ENCODE results near the gene MMP25.

MMP25 gene

GRCh38 chr16:3087243-3088235 lies 41.2 kb downstream of the MMP25 start:
- peak; percentile 22 for DNase-seq (ENCODE audit: low read depth)
- H3K4me3 ChIP-seq (replicated peaks; ENCODE audit: low read depth, low read length), result no peak overlapping the region
- TF ChIP-seq, protein P1, sequence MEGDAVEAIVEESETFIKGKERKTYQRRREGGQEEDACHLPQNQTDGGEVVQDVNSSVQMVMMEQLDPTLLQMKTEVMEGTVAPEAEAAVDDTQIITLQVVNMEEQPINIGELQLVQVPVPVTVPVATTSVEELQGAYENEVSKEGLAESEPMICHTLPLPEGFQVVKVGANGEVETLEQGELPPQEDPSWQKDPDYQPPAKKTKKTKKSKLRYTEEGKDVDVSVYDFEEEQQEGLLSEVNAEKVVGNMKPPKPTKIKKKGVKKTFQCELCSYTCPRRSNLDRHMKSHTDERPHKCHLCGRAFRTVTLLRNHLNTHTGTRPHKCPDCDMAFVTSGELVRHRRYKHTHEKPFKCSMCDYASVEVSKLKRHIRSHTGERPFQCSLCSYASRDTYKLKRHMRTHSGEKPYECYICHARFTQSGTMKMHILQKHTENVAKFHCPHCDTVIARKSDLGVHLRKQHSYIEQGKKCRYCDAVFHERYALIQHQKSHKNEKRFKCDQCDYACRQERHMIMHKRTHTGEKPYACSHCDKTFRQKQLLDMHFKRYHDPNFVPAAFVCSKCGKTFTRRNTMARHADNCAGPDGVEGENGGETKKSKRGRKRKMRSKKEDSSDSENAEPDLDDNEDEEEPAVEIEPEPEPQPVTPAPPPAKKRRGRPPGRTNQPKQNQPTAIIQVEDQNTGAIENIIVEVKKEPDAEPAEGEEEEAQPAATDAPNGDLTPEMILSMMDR (IDR thresholded peaks at IDR 0.05; ENCODE audit: low read length, missing control alignments), result peak; percentile 37

DNA sequence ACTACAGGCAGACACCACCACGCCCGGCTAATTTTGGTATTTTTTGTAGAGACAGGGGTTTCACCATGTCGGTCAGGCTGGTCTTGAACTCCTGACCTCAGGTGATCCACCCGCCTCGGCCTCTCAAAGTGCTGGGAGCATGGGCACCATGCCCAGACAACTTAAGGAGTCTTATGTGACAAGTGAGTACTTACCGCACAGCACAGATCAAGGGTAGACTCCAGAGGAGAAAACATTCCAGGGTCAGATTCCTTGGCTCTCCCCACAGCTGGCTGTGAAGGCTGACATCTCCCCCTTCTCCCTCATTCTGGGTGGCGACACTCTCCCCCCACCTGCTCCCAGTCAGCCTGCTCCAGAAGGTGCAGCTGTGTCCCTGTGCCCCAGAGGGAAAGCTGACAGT lies 42.1 kb downstream of the MMP25 start:
- DNase-seq (ENCODE audit: low read depth), result no peak
- TF ChIP-seq, protein P1 (IDR thresholded peaks at IDR 0.05; ENCODE audit: low read length, missing control alignments), result no peak
- H3K4me3 ChIP-seq (replicated peaks; ENCODE audit: low read depth, low read length), result no peak overlapping the region

GRCh38 chr16:3088925-3089716 lies 42.8 kb downstream of the MMP25 start:
- no peak for DNase-seq (ENCODE audit: low read depth)
- H3K4me3 ChIP-seq (replicated peaks; ENCODE audit: low read depth, low read length), result no peak overlapping the region
- TF ChIP-seq, protein P1 (IDR thresholded peaks at IDR 0.05; ENCODE audit: low read length, missing control alignments), result no peak

DNA sequence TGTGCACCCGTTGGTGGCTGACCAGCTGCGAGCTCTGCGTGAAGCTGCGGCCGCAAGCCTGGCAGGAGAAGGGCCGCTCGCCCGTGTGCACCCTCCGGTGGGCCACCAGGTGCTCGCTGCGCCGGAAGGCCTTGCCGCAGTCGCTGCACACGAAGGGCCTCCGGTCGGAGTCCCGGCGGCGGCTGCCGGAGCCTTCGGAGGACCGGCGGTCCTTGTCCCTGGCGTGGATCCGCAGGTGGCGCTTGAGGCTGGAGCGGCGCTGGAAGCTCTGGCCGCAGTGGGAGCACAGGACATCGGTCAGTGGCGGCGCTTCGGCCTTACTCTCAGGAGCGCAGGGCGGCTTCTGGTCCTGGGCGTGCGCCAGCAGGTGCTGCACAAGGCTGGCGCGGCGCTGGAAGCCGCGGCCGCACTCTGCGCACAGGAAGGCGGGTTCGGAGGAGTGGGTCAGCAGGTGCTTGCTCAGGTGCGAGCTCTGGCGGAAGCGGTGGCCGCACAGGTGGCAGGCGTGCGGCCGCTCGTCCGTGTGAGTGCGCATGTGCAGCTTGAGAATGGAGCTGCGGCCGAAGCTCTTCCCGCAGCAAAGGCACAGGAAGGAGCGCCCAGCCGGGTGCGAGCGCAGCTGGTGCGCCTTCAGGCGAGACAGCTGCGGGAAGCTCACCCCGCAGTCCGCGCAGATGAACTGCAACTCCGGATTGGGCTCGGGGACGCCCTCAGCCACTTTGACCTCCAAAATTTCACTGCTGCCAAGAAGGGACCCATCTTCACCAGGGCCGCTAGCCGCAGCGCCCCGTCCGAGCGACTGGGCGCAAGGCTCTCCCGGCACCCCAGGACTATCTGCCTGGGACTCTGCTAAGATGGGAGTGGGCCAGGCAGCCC lies 43.6 kb downstream of the MMP25 start:
- TF ChIP-seq, protein P1 (IDR thresholded peaks at IDR 0.05; ENCODE audit: low read length, missing control alignments), result no peak
- no peak overlapping the region for H3K4me3 ChIP-seq (replicated peaks; ENCODE audit: low read depth, low read length)
- DNase-seq (ENCODE audit: low read depth), result no peak

- no peak overlapping the region for H3K4me3 ChIP-seq (replicated peaks; ENCODE audit: low read depth, low read length)
- TF ChIP-seq, protein P1 (IDR thresholded peaks at IDR 0.05; ENCODE audit: low read length, missing control alignments), result no peak
- no peak for DNase-seq (ENCODE audit: low read depth)
Measured at GRCh38 chr16:3091551-3091950, 45.2 kb downstream of the MMP25 start.

GRCh38 chr16:3092501-3092941 lies 46.2 kb downstream of the MMP25 start:
- DNase-seq (ENCODE audit: low read depth), result no peak
- H3K4me3 ChIP-seq (replicated peaks; ENCODE audit: low read depth, low read length), result no peak overlapping the region
- TF ChIP-seq, protein P1 (IDR thresholded peaks at IDR 0.05; ENCODE audit: low read length, missing control alignments), result no peak
